ENCODE data around the gene NOC3L. TPM values are rescaled to one million over a fixed set of nuclear protein-coding genes. Genes with fewer than 3 reads are reported as not detected.
"Not testable (repeated sequence)": the region's sequence is repeated elsewhere in the genome, so short reads cannot be mapped to it uniquely, and the experiment has no call there.

The NOC3L gene
- total RNA-seq, 1 donor from 2014 or later: 41.2 TPM

- Mint-ChIP-seq H3K27me3 (ENCODE audit: low read depth) (no peaks in the 10 kb centered on the region), H3K27ac (no peak overlapping the region), H3K4me1 (ENCODE audit: low read depth) (peaks cover 18% of the 10 kb centered on the region), H3K9me3 (no peaks in the 10 kb centered on the region), H3K36me3 (ENCODE audit: low read depth) (peaks cover 78% of the 10 kb centered on the region), H3K4me3 (ENCODE audit: low read depth) (no peak overlapping the region)
- intact Hi-C loops (cut with micrococcal nuclease): no loop called here
- DNase-seq (ENCODE audit: low spot score): no peak
Measured at GRCh38 chr10:94355841-94356240, 6.9 kb downstream of the NOC3L start.

- Mint-ChIP-seq H3K27me3 (ENCODE audit: low read depth) (no peaks in the 10 kb centered on the region), H3K36me3 (ENCODE audit: low read depth) (peaks cover 72% of the 10 kb centered on the region), H3K9me3 (no peaks in the 10 kb centered on the region), H3K4me1 (ENCODE audit: low read depth) (peaks cover 8% of the 10 kb centered on the region), H3K27ac (no peak overlapping the region), H3K4me3 (ENCODE audit: low read depth) (no peak overlapping the region)
- no peak for DNase-seq (ENCODE audit: low spot score)
- intact Hi-C loops (cut with micrococcal nuclease): no loop called here
Measured at GRCh38 chr10:94353336-94353735, 9.4 kb downstream of the NOC3L start.

DNA sequence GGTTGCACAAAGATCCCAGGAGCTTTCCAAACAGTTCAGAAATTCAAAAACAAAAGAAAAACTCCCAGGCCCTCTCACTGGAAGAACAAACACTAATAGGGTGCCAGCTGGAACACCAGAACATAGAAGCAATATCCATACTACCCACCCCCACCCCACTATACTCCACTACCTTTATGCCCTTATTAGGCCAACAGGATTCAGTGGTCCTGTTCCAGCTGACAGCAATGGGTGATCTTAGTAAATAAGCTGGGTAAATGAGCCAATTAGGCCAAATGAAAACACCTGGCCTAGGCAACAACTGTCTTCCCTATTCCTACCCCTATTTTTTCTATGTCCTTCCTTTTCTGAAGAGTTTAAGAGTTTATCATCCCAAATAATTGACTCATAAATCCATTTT lies 11.7 kb downstream of the NOC3L start:
- Mint-ChIP-seq H3K27me3 (ENCODE audit: low read depth) (no peaks in the 10 kb centered on the region), H3K9me3 (no peaks in the 10 kb centered on the region), H3K4me1 (ENCODE audit: low read depth) (peaks cover 7% of the 10 kb centered on the region), H3K4me3 (ENCODE audit: low read depth) (no peak overlapping the region), H3K27ac (no peak overlapping the region), H3K36me3 (ENCODE audit: low read depth) (peaks cover 65% of the 10 kb centered on the region)
- no peak for DNase-seq (ENCODE audit: low spot score)
- intact Hi-C loops (cut with micrococcal nuclease): no loop called here

- H3K27me3 Mint-ChIP-seq (ENCODE audit: low read depth); H3K4me3 Mint-ChIP-seq (ENCODE audit: low read depth); H3K27ac Mint-ChIP-seq; intact Hi-C loops (cut with micrococcal nuclease); H3K4me1 Mint-ChIP-seq (ENCODE audit: low read depth); H3K9me3 Mint-ChIP-seq; DNase-seq (ENCODE audit: low spot score): not testable (repeated sequence)
- peaks cover 70% of the 10 kb centered on the region for H3K36me3 Mint-ChIP-seq (ENCODE audit: low read depth)
Measured at GRCh38 chr10:94350500-94350899, 12.2 kb downstream of the NOC3L start.

GRCh38 chr10:94349327-94349726 lies 13.4 kb downstream of the NOC3L start:
- Mint-ChIP-seq H3K4me1 (ENCODE audit: low read depth) (peaks cover 7% of the 10 kb centered on the region), H3K36me3 (ENCODE audit: low read depth) (peaks cover 74% of the 10 kb centered on the region), H3K4me3 (ENCODE audit: low read depth) (no peak overlapping the region), H3K27ac (no peak overlapping the region), H3K9me3 (no peaks in the 10 kb centered on the region), H3K27me3 (ENCODE audit: low read depth) (no peaks in the 10 kb centered on the region)
- DNase-seq (ENCODE audit: low spot score): no peak
- intact Hi-C loops (cut with micrococcal nuclease): no loop called here

DNA sequence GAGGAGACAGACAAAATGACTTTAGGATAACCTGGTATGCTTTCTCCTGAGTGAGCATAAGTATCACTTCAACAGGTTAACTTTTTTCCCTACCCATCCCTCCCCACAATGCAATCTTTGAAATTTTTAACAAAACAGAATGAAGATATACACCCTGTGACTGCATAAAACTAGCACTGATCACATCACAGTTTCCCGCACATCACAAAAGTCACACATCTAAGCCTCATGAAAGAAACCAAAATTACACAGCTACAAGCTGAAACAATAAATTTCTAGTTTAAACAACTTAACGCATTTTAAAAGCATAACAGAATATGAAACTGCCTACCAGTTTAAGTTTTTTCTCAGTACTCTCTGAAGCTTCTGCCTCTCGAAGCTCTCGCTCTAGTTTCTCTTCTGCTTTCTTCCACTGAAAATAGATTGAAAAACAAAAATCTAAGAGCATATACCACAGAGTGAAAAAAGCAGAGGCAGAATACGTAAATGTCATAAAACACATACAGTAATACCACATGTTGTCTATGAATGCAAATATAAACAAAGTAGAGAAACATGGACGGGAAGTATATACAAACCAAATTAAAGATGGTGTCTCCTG lies 18.1 kb downstream of the NOC3L start:
- H3K4me3 Mint-ChIP-seq (ENCODE audit: low read depth): no peak overlapping the region
- H3K27me3 Mint-ChIP-seq (ENCODE audit: low read depth): no peaks in the 10 kb centered on the region
- H3K9me3 Mint-ChIP-seq: no peaks in the 10 kb centered on the region
- intact Hi-C loops (cut with micrococcal nuclease): no loop called here
- H3K36me3 Mint-ChIP-seq (ENCODE audit: low read depth): peaks cover 65% of the 10 kb centered on the region
- no peak for DNase-seq (ENCODE audit: low spot score)
- no peak overlapping the region for H3K27ac Mint-ChIP-seq
- H3K4me1 Mint-ChIP-seq (ENCODE audit: low read depth): peaks cover 7% of the 10 kb centered on the region

GRCh38 chr10:94343151-94343550 lies 19.6 kb downstream of the NOC3L start:
- intact Hi-C loops (cut with micrococcal nuclease): no loop called here
- H3K27me3 Mint-ChIP-seq (ENCODE audit: low read depth): no peaks in the 10 kb centered on the region
- no peak overlapping the region for H3K4me3 Mint-ChIP-seq (ENCODE audit: low read depth)
- DNase-seq (ENCODE audit: low spot score): no peak
- H3K27ac Mint-ChIP-seq: no peak overlapping the region
- no peaks in the 10 kb centered on the region for H3K9me3 Mint-ChIP-seq
- peaks cover 7% of the 10 kb centered on the region for H3K4me1 Mint-ChIP-seq (ENCODE audit: low read depth)
- peaks cover 73% of the 10 kb centered on the region for H3K36me3 Mint-ChIP-seq (ENCODE audit: low read depth)

DNA sequence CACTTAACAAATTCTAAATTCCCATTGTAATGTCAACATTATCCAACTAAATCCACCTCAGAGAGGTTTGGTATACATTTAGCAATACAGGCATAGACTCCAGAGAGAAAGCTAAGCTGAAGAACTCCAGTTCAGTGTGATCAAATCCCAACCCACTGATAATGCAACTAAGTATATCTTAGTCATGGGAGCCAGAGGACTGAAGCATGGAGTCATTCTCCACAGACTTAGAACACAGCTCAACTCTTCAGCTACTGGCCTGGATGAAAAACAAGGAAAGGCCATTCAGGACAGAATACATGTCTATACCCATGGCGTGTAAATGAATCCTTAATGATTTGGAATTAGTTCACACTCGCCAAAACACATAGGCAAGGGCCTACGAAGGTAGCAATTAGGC lies 27.9 kb downstream of the NOC3L start:
- Mint-ChIP-seq H3K36me3 (ENCODE audit: low read depth) (peaks cover 85% of the 10 kb centered on the region), H3K27ac (no peak overlapping the region), H3K4me3 (ENCODE audit: low read depth) (no peak overlapping the region), H3K27me3 (ENCODE audit: low read depth) (no peaks in the 10 kb centered on the region), H3K9me3 (no peaks in the 10 kb centered on the region), H3K4me1 (ENCODE audit: low read depth) (no peaks in the 10 kb centered on the region)
- intact Hi-C loops (cut with micrococcal nuclease): no loop called here
- no peak for DNase-seq (ENCODE audit: low spot score)

DNA sequence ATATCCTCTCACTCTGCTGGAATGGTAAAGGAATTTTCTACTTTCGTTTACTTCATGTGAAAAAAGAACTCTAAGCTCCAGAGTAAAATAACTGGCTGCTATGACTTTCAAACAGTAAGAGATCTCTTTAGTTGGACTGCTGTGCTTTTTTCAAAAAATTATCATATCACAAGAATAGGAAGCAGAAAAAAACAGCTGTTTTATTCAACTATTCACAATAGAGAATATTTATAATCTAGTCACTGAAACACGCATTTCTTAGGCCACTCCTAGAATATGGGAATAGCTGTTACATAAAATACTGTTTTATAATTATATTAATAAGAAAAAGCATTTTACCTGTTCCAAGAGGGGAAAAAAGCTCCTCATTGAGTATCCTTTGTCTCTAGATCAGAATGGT lies 29.7 kb downstream of the NOC3L start:
- no peaks in the 10 kb centered on the region for H3K9me3 Mint-ChIP-seq
- intact Hi-C loops (cut with micrococcal nuclease): no loop called here
- H3K27me3 Mint-ChIP-seq (ENCODE audit: low read depth): no peaks in the 10 kb centered on the region
- H3K27ac Mint-ChIP-seq: no peak overlapping the region
- no peaks in the 10 kb centered on the region for H3K4me1 Mint-ChIP-seq (ENCODE audit: low read depth)
- H3K36me3 Mint-ChIP-seq (ENCODE audit: low read depth): peaks cover 78% of the 10 kb centered on the region
- no peak overlapping the region for H3K4me3 Mint-ChIP-seq (ENCODE audit: low read depth)
- no peak for DNase-seq (ENCODE audit: low spot score)

- Mint-ChIP-seq H3K9me3 (no peaks in the 10 kb centered on the region), H3K27me3 (ENCODE audit: low read depth) (no peaks in the 10 kb centered on the region), H3K36me3 (ENCODE audit: low read depth) (peaks cover 62% of the 10 kb centered on the region), H3K4me1 (ENCODE audit: low read depth) (peaks cover 2% of the 10 kb centered on the region), H3K27ac (no peak overlapping the region), H3K4me3 (ENCODE audit: low read depth) (no peak overlapping the region)
- intact Hi-C loops (cut with micrococcal nuclease): no loop called here
- no peak for DNase-seq (ENCODE audit: low spot score)
Measured at GRCh38 chr10:94328613-94329012, 34.1 kb downstream of the NOC3L start.

DNA sequence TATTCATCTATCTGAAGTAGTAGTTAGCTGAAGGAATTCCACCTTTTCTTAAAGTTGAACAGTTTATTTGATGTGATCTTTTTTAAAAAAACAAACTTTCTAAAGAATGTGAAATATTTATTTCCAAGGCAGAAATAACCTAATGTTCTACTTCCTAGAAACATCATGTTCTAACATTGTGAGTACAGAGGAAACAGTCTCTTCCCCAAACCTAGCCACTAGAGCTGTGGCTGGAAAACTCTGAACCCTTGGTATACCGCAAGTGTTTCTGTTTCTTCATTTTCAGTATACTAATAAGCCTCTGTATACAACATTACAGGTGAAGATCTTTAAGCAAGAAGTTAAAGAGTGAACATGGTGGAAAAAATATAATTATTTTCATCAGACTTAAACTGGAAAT lies 35.1 kb downstream of the NOC3L start:
- H3K9me3 Mint-ChIP-seq: no peaks in the 10 kb centered on the region
- no peak overlapping the region for H3K27ac Mint-ChIP-seq
- intact Hi-C loops (cut with micrococcal nuclease): no loop called here
- no peak for DNase-seq (ENCODE audit: low spot score)
- no peak overlapping the region for H3K4me3 Mint-ChIP-seq (ENCODE audit: low read depth)
- no peaks in the 10 kb centered on the region for H3K27me3 Mint-ChIP-seq (ENCODE audit: low read depth)
- H3K36me3 Mint-ChIP-seq (ENCODE audit: low read depth): peaks cover 59% of the 10 kb centered on the region
- peaks cover 2% of the 10 kb centered on the region for H3K4me1 Mint-ChIP-seq (ENCODE audit: low read depth)

GRCh38 chr10:94324609-94325233 lies 38.0 kb downstream of the NOC3L start:
- peaks cover 45% of the 10 kb centered on the region for H3K36me3 Mint-ChIP-seq (ENCODE audit: low read depth)

DNA sequence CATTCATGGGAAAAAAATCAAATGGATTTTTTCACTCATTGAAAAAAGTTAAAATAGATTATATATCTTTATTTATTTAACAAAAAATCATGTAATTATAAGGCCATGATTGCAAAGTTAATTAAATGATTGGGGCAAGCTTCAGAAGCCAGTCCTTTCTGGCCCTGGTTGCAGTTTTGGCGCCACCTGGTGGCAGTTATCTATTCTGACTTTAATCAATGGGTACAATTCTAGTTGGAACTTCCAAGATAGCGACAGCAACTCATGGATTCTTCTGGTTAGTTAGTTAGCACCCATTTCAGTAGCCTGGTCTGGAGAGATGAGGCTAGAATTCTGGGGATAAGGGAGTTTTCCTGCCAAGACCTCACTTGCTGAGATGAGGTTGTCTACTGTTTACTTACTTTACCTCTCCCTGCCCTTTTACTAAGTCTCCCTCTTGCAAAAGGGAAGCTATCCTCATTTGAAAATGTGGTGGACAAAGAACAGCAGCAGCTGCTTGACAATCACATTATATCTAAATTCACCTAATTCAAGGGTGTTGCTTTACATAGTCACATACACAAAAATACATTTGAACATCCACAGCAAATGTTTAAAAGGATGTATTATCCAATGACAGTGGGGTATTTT lies 42.3 kb downstream of the NOC3L start:
- H3K27me3 Mint-ChIP-seq (ENCODE audit: low read depth): no peaks in the 10 kb centered on the region
- intact Hi-C loops (cut with micrococcal nuclease): loop anchor here (1.0 to 5.0 kb wide), 2 partner anchors 40 to 42 kb away; partner anchors contain the start of gene NOC3L

More at GRCh38 chr10:94324609-94325233, 38.0 kb downstream of the NOC3L start:
- Mint-ChIP-seq H3K27me3 (ENCODE audit: low read depth) (no peaks in the 10 kb centered on the region), H3K9me3 (no peaks in the 10 kb centered on the region), H3K4me1 (ENCODE audit: low read depth) (peaks cover 2% of the 10 kb centered on the region), H3K27ac (no peak overlapping the region), H3K4me3 (ENCODE audit: low read depth) (no peak overlapping the region)
- DNase-seq (ENCODE audit: low spot score): no peak
- intact Hi-C loops (cut with micrococcal nuclease): loop anchor here (5.0 kb wide), 1 partner anchor 38 kb away; the partner anchor contains the start of gene NOC3L

More for the DNA sequence above, 42.3 kb downstream of the NOC3L start:
- peak; percentile 34 for DNase-seq (ENCODE audit: low spot score)
- Mint-ChIP-seq H3K27ac (no peak overlapping the region), H3K4me1 (ENCODE audit: low read depth) (peaks cover 4% of the 10 kb centered on the region), H3K4me3 (ENCODE audit: low read depth) (no peak overlapping the region), H3K36me3 (ENCODE audit: low read depth) (peaks cover 30% of the 10 kb centered on the region), H3K9me3 (no peaks in the 10 kb centered on the region)

All from activated T-helper 2 cell treated with anti-CD3 and anti-CD28 coated beads, Interferon-gamma antibody, Interleukin-2, Interleukin-4, amounts not matched to agents 10 μg/mL and 5 μg/mL and 100 μg/mL, durations not matched to agents 14 hours and 24 hours and 36 hours (primary cell).